Mucosa of descending colon (tissue), 3 donors: ENCODE measurements around the gene UNKL. TPM values are rescaled to one million over a fixed set of nuclear protein-coding genes. Genes with fewer than 3 reads are reported as not detected.

Experiments
- ATAC-seq: fragments of 200-7000 bp; cut with Tn5 transposase; one replicate; pipeline ENCODE4 v1.9.1; 2020; ENCODE audit warnings: mild to moderate bottlenecking, moderate library complexity
- DNase-seq, 3 donors: peaks; one replicate each; pipeline ENCODE4 v3.0.0-alpha.2; 2020
- H3K36me3 ChIP-seq: fragments of 200-600 bp; one replicate; pipeline ENCODE4 v1.8.0; 2021; ENCODE audit warnings: low read depth, mild to moderate bottlenecking
- H3K4me1 ChIP-seq: fragments of 200-600 bp; one replicate; pipeline ENCODE4 v1.8.0; 2021; ENCODE audit warnings: low read depth, mild to moderate bottlenecking
- H3K4me3 ChIP-seq: fragments of 200-600 bp; one replicate; pipeline ENCODE4 v1.8.0; 2021; ENCODE audit warnings: mild to moderate bottlenecking
- H3K9me3 ChIP-seq: fragments of 200-600 bp; one replicate; pipeline ENCODE4 v1.8.0; 2021; ENCODE audit warnings: mild to moderate bottlenecking
- CTCF ChIP-seq: fragments of 200-600 bp; IDR thresholded peaks from one replicate; pipeline ENCODE4 v1.8.0; 2022; ENCODE audit warnings: antibody characterized with exemption, mild to moderate bottlenecking
- intact Hi-C, 2 donors: fragments of 100-400 bp; cut with DNase I in 1 of 2; cut with micrococcal nuclease in 1 of 2; formaldehyde crosslinking; loops; one replicate each; pipeline versions ENCODE4 v1.11.0 to v1.11.1; 2022; cut with DNase I, micrococcal nuclease
- total RNA-seq, 3 donors: library from RNA; stranded (reverse); fragmentation: NEBNext Ultra II Directional in 2 of 3; extraction: Animal tissue kit (Norgen Biotek cat#: 25700) in 2 of 3; gene quantifications; one replicate each; pipeline versions ENCODE4 v1.2.1 to v1.2.4, GENCODE V29; 2021 to 2023
- donor health status: DM: no; HTN: no; CAD: no; lungs with moderate emphysema.
- donor health status: DM: no; HTN: no; CAD: no.
- donor health status: DM: no; HTN: yes; CAD: no.

The UNKL gene
- total RNA-seq, 3 donors from 2014 or later, result 16.2 to 36.5 (median 28.2) TPM

GRCh38 chr16:1335996-1336395, 78.5 kb downstream of the UNKL start:
- intact Hi-C loops, result no loop called here
- no peak overlapping the region for H3K4me3 ChIP-seq
- ATAC-seq (no peak), DNase-seq (no peak)
- H3K36me3 ChIP-seq, result no peaks in the 10 kb centered on the region
- TF ChIP-seq CTCF, result no peak
- H3K9me3 ChIP-seq, result no peaks in the 10 kb centered on the region
- H3K4me1 ChIP-seq, result peaks cover 24% of the 10 kb centered on the region

- intact Hi-C loops, result no loop called here
- H3K4me1 ChIP-seq, result peaks cover 24% of the 10 kb centered on the region
- H3K36me3 ChIP-seq, result no peaks in the 10 kb centered on the region
- TF ChIP-seq CTCF, result no peak
- no peak for DNase-seq
- ATAC-seq, result no peak
- no peak overlapping the region for H3K4me3 ChIP-seq
- no peaks in the 10 kb centered on the region for H3K9me3 ChIP-seq
Observed at GRCh38 chr16:1335211-1335971, 79.1 kb downstream of the UNKL start.

- TF ChIP-seq CTCF, result no peak
- ATAC-seq, result no peak
- Histone ChIP-seq H3K36me3 (no peaks in the 10 kb centered on the region), H3K4me1 (peaks cover 24% of the 10 kb centered on the region), H3K4me3 (no peak overlapping the region), H3K9me3 (no peaks in the 10 kb centered on the region)
- DNase-seq, result no peak
- intact Hi-C loops, result no loop called here
Observed at GRCh38 chr16:1334739-1335138, 79.8 kb downstream of the UNKL start.

GRCh38 chr16:1333854-1334700, 80.4 kb downstream of the UNKL start:
- peaks cover 24% of the 10 kb centered on the region for H3K4me1 ChIP-seq
- no peak overlapping the region for H3K4me3 ChIP-seq
- no peak for TF ChIP-seq CTCF
- intact Hi-C loops, result no loop called here
- ATAC-seq (no peak), DNase-seq (no peak)
- H3K36me3 ChIP-seq, result no peaks in the 10 kb centered on the region
- no peaks in the 10 kb centered on the region for H3K9me3 ChIP-seq

- intact Hi-C loops, result no loop called here
Observed at GRCh38 chr16:1333149-1333812, 81.2 kb downstream of the UNKL start, which contains the start of gene BAIAP3. Gene BAIAP3 (plus strand): TSS chr16:1333645. CDS start chr16:1338550, 4,905 bp downstream.

More at GRCh38 chr16:1333149-1333812, 81.2 kb downstream of the UNKL start, which contains the start of gene BAIAP3:
- DNase-seq (peak in 2 of 3 donors; percentile 57 to 70), ATAC-seq (peak; percentile 79)
- H3K4me1 ChIP-seq, result peaks cover 24% of the 10 kb centered on the region
- no peak within 1 kb of the TSS for H3K4me3 ChIP-seq
- no peaks in the 10 kb centered on the region for H3K36me3 ChIP-seq
- no peak for TF ChIP-seq CTCF
- no peaks in the 10 kb centered on the region for H3K9me3 ChIP-seq
